Measurements from ENCODE around the gene SORBS2.

DNA sequence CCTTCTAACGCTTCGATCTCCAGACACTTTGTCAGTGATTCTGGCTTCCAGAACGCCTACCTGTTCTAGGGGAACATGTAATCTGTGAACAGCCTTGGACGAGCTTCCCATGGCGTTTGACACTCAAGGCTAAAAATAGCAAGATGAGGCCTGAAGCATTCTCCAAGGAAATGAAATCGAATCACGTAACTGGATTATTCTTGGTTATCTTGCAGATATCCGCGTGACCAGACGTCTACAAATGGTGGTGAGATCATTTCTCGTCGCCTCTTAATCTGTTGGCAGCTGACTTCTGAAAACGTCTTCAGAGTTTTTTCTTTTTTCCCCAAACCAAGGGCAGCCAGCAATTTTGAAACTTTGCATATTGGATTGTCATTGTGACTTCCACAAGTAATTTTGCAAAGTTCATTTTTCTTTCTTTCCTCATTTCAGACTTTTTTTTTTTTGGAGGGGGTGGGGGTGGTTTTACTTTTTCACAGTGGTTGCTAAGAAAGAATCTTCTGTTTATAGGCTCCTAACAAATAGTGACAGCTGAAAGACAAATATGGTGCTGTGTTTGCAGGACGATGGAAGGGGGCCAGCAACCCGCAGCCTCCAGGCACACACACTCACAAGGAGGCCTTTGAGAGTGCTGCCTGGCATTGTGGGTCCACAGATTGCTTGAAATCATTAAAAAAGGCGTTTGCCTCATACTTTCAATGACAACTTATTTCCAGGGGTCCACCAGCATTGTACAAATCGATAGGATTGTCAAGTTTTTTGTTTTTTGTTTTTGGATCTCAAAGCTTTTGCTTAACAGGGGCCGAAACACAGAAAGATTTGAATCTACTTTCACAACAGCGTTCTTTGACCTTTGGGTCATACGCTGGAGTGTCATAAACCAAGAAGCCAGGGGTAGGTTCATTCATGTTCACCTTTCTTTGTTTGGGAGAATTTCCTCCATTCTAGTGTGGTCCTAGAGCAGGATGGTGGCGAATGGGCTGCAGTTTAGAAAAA is 244.3 kb downstream of the SORBS2 start:
- no peak for TF ChIP-seq TAF1 (IDR thresholded peaks at IDR 0.05; ENCODE audit: low read depth, low read length)
- no peak for TF ChIP-seq POLR2A (IDR thresholded peaks at IDR 0.05; ENCODE audit: low read depth, low read length)
- no peak for TF ChIP-seq POLR2AphosphoS5 (IDR thresholded peaks at IDR 0.05; ENCODE audit: low read depth, low read length)

Data from GM12891 (cell line).